ENCODE measurements around the gene GPC6.

The GPC6 gene

DNA sequence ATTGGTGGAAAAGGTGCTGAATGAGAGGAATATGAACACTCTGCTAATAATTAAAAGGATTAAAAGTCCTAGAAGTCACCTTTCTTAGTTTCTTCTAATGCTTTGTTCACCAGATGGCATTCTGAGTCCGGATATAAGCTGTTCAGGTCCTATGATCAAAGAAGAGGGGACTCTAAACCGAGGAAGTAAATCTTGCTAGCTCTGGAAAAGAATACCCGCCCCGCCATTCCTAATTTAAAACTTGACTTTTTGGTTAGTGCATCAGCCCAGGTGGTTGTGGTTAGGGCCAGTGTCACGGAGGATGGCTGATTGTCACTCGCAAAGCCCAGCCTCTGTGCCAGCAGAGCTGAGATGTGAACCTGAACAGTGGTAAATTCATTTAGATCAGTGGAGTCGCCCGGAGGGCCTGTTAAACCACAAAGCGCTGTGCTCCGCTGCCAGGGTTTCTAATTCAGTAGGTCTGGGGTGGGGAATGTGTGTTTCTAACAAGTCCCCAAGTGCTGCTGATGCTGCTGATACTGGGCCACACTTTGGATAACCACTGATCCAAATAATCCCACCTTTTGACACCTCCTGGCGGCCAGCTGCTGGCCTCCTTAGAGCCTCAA, 827.5 kb downstream of the GPC6 start:
- DNase-seq (ENCODE audit: low spot score) = no peak

GRCh38 chr13:94056362-94056990, 829.9 kb downstream of the GPC6 start:
- no peak for DNase-seq (ENCODE audit: low spot score)

GRCh38 chr13:94057618-94058186, 831.1 kb downstream of the GPC6 start:
- DNase-seq (ENCODE audit: low spot score) = no peak

DNA sequence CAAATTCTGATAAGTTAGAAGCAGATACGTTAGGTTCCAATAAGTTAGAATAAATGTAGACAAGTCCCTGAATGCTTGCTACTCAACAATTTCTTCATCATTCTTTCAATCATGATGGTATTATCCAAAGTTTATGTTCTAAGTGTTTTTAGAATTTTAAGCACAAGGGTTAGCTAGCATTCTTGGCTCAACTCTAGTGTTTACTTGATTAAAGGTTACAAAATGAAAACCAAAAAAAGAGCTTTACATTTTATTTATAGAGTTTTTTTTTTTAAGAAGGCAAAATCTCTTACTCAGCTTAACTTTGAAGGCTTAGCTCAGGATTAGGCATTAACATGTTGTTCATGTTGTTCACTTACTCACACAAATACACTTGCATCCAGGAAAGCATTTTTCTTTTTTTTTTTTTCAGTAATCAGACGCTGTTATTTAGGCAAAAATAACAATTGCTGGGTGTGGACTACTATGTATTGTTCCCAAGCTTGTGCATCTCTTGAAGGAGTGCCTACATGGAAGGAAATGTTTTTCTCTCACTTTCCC, 832.3 kb downstream of the GPC6 start:
- no peak for DNase-seq (ENCODE audit: low spot score)

GRCh38 chr13:94061301-94061700, 834.7 kb downstream of the GPC6 start:
- no peak for DNase-seq (ENCODE audit: low spot score)

DNA sequence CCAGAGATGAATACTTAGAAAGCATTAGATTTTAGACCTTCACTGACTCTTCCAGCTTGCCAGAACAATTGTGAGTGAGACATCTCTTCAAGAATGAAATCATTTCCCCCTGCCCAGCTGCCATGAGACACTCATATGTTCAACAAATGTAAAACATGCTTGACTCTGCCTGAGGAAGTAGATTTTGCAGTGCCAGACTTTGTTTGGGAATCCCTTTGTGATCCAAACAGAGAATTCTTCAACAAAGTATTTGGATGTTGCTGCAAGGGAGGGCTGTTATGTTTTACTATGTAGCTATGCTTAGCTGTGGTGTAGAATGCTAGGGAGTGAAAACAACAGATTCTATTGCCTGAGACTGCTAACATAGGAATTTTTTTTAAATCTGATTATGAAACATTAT, 836.5 kb downstream of the GPC6 start:
- no peak for DNase-seq (ENCODE audit: low spot score)

GRCh38 chr13:94063848-94064247, 837.2 kb downstream of the GPC6 start:
- DNase-seq (ENCODE audit: low spot score) = no peak

- no peak for DNase-seq (ENCODE audit: low spot score)
Observed at GRCh38 chr13:94065741-94066140, 839.1 kb downstream of the GPC6 start.

DNA sequence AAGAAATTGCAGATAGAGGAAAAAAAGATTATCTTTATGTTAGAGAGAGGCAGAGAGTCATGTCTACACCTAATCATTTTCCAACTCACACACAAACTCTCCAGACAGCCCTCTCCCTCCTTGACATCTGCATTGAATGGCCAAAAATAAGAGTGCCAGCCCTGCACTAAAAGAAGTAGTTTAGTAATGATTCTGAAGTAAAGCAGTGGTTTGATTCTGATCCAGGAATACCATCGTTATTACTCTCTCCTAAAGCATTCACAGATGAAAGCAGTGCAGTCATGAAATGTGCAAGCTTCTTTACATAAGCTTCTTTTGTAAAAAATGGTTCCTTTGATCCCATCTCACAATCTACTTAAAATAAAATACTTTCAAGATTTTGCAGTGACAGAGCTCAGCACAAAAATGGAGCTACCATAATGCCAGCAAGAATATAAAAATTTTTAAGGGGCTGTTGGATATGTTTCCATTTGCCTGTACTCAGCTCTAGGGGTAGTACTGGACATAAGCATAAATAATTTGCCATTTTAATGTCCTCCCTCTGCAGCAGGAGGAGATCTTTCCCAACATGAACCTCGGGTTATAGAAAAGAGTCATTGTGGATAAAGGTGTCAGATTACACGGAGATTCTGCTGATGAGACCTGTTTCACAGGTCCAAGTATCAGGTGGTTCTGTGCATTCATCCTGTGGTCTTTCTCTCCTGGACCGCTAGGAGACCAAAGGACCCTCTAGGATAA, 846.6 kb downstream of the GPC6 start:
- no peak for DNase-seq (ENCODE audit: low spot score)

GRCh38 chr13:94079876-94080275, 853.3 kb downstream of the GPC6 start:
- no peak for DNase-seq (ENCODE audit: low spot score)

DNA sequence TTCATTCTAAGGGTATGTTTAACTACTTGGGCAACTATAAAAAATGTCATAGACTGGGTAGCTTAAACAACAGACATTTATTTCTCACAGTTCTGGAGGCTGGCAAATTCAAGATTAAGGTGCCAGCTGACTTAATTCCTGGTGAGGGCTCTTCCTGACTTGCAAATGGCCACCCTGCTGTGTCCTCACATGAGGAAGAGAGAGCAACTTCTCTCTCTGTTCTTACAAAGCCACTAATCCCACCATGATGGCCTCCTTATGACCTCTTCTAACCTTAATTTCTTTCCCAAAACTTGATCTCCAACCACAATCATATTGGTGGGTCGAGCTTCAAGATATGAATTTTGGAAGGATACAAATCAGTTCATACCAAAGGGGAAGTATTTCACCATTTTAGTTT, 853.9 kb downstream of the GPC6 start:
- DNase-seq (ENCODE audit: low spot score) = no peak

- no peak for DNase-seq (ENCODE audit: low spot score)
Observed at GRCh38 chr13:94087100-94087499, 860.5 kb downstream of the GPC6 start.

GRCh38 chr13:94088742-94089141, 862.1 kb downstream of the GPC6 start:
- DNase-seq (ENCODE audit: low spot score) = no peak

DNA sequence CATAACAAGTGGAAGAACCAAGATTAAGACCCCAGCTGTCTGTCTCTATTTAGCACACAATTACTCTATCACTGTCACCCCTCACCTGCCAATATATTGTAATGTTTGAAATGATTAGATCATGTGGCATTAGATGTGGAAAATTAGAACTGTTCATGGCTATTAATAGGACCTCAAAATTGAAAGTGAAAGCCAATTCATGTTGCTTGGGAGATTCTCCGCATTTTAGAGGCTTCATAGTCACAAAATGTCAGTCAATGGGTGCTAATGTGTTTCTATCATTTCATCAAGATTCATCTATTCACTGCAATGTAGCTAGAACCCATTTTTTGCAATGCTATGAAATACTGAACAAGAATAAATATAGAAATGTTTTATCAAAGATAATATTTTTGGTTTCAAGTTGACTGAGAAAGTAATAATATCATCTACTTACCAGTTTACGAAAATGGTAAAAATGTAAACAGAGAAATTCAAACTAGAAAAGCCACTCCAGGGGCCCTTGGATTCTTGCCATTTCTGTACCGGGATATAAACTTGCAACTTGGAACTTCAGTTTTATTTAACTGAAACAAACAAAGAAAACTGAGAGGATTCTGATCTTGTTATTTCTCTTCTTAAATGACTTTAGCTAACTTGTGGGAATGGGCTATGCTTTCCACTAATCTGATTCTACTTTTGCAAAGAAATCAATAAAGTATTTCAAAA, 864.3 kb downstream of the GPC6 start:
- no peak for DNase-seq (ENCODE audit: low spot score)

- no peak for DNase-seq (ENCODE audit: low spot score)
Observed at GRCh38 chr13:94093652-94094315, 867.2 kb downstream of the GPC6 start.

- no peak for DNase-seq (ENCODE audit: low spot score)
Observed at GRCh38 chr13:94109715-94110374, 883.2 kb downstream of the GPC6 start.

- no peak for DNase-seq (ENCODE audit: low spot score)
Observed at GRCh38 chr13:94112227-94112626, 885.6 kb downstream of the GPC6 start.

- no peak for DNase-seq (ENCODE audit: low spot score)
Observed at GRCh38 chr13:94112731-94113130, 886.1 kb downstream of the GPC6 start.

DNA sequence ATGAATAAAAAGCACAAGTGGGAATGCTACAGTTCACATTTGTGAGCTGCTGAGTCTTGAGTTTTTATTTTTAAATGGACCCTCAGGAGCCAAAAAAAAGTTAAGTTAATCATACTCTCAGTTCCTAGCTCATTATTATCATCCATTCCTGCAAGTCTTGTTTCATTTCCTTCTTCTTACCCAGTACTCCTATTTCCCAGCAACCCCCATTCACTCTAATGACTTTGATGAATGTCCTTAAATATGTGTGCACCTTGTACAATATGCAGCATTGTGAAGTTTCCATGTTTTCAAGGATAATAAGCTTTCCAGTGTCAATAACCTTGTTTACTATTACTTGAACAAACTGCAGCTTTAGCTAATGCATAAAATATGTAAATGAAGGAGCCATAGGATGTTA, 886.6 kb downstream of the GPC6 start:
- DNase-seq (ENCODE audit: low spot score) = no peak

DNA sequence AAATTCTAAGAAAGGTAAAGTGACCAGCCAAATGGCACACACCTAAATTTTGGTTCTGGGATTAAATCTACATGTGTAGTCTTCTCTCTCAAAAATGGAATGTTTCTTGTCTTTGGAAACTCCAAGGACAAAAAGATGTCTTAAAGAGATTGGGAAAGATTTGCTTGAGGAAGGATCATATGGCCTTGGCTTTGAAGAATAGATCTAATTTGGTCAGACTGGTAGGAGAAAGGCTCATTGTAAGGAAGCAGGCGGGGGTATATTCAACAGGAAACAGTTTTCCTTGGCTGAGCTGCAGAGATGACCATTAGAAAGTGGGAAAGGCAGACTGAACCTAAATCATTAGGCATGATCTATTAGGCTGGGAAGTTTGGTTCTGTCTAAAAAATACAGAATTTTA, 887.6 kb downstream of the GPC6 start:
- no peak for DNase-seq (ENCODE audit: low spot score)

DNA sequence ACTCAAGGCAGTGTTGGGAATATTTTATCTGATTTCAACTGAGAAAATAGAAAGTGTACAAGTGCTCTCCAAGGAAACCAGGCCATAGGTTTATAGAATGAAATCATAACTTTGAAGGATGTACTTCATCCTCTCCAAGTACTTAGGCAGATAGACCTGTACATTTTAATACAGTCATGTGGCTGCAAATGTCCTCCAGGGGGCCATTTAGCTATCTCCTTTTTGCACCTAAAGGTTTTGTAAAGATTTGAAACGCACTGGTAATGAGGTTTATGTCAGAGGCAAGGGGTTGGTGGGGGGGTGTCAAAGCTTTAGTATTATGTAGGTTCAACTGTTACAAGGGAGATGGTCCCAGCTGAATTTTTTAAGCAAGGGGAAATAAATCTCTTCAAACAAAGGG, 888.4 kb downstream of the GPC6 start:
- DNase-seq (ENCODE audit: low spot score) = no peak

Measured in CD4-positive, alpha-beta T cell treated with Interleukin-15 for 4 hours (primary cell).